GM23338 (cell line): ENCODE data around the gene ATP8B4. TPM values are rescaled to one million over a fixed set of nuclear protein-coding genes. Genes with fewer than 3 reads are reported as not detected.

Experiments
- ATAC-seq: fragments of 200-7000 bp; cut with Tn5 transposase; 3 replicates; pipeline ENCODE4 v1.9.1; 2020
- DNase-seq: peaks from one replicate; pipeline ENCODE4 v3.0.0-alpha.2; 2015; ENCODE audit warnings: low spot score
- H2AFZ ChIP-seq: fragments of 200-600 bp; sonication (generic); 2 replicates; pipeline ENCODE4 v1.8.0; 2016; ENCODE audit warnings: antibody characterized with exemption, mild to moderate bottlenecking, moderate library complexity
- H3F3A ChIP-seq: fragments of 200-600 bp; sonication (generic); replicated peaks from 2 replicates; pipeline ENCODE4 v1.8.0; 2017; ENCODE audit warnings: antibody characterized with exemption, mixed run types, low read depth
- H3K27ac ChIP-seq: fragments of 200-600 bp; sonication (generic); 2 replicates; pipeline ENCODE4 v1.6.1; 2016; ENCODE audit warnings: low read depth
- H3K27me3 ChIP-seq: fragments of 200-600 bp; sonication (generic); 2 replicates; pipeline ENCODE4 v1.8.0; 2016; ENCODE audit warnings: mild to moderate bottlenecking, mixed run types, moderate library complexity; ENCODE audit not compliant: insufficient read depth
- H3K36me3 ChIP-seq: fragments of 200-600 bp; sonication (generic); 2 replicates; pipeline ENCODE4 v1.8.0; 2016; ENCODE audit warnings: mild to moderate bottlenecking; ENCODE audit not compliant: insufficient read depth
- H3K4me1 ChIP-seq: fragments of 200-600 bp; sonication (generic); 2 replicates; pipeline ENCODE4 v1.8.0; 2016; ENCODE audit warnings: mild to moderate bottlenecking, moderate library complexity; ENCODE audit not compliant: insufficient read depth
- H3K4me2 ChIP-seq: fragments of 200-600 bp; sonication (generic); 2 replicates; pipeline ENCODE4 v1.7.1; 2017; ENCODE audit warnings: mixed run types
- H3K4me3 ChIP-seq: fragments of 200-600 bp; sonication (generic); 2 replicates; pipeline ENCODE4 v1.6.1; 2016; ENCODE audit warnings: mixed run types
- H3K79me2 ChIP-seq: fragments of 200-600 bp; sonication (generic); replicated peaks from 2 replicates; pipeline ENCODE4 v1.8.0; 2017; ENCODE audit warnings: mild to moderate bottlenecking; ENCODE audit not compliant: insufficient read depth
- H3K9me2 ChIP-seq: fragments of 200-600 bp; sonication (generic); 2 replicates; pipeline ENCODE4 v1.8.0; 2017; ENCODE audit not compliant: insufficient read depth
- H4K20me1 ChIP-seq: fragments of 200-600 bp; sonication (generic); replicated peaks from 2 replicates; pipeline ENCODE4 v1.8.0; 2017; ENCODE audit warnings: mild to moderate bottlenecking; ENCODE audit not compliant: insufficient read depth
- H3K27ac Mint-ChIP-seq: 2 replicates; pipeline ENCODE4 v1.8.0; 2020; ENCODE audit warnings: inconsistent platforms, mild to moderate bottlenecking, moderate library complexity, mixed read lengths
- H3K27me3 Mint-ChIP-seq: 3 replicates; pipeline ENCODE4 v1.8.0; 2022; ENCODE audit warnings: low read depth, mild to moderate bottlenecking, moderate library complexity, mixed read lengths, inconsistent platforms; ENCODE audit not compliant: insufficient read depth, poor library complexity
- H3K36me3 Mint-ChIP-seq: 3 replicates; pipeline ENCODE4 v1.8.0; 2021; ENCODE audit warnings: low read depth, mild to moderate bottlenecking, inconsistent platforms, moderate library complexity, mixed read lengths
- H3K4me1 Mint-ChIP-seq: 3 replicates; pipeline ENCODE4 v1.8.0; 2020; ENCODE audit warnings: mild to moderate bottlenecking, inconsistent platforms, mixed read lengths
- H3K4me3 Mint-ChIP-seq: 3 replicates; pipeline ENCODE4 v1.8.0; 2021; ENCODE audit warnings: moderate library complexity, mild to moderate bottlenecking, inconsistent platforms, mixed read lengths
- H3K9me3 Mint-ChIP-seq: 3 replicates; pipeline ENCODE4 v1.8.0; 2020; ENCODE audit warnings: moderate library complexity, mild to moderate bottlenecking, inconsistent platforms, mixed read lengths
- NANOG ChIP-seq: IDR thresholded peaks from 2 replicates; pipeline ENCODE4 v1.6.1; 2016; ENCODE audit warnings: antibody characterized with exemption, borderline replicate concordance
- ZNF114 ChIP-seq: fragments of 250-450 bp; sonication (Bioruptor Pico); IDR thresholded peaks from 2 replicates; pipeline ENCODE4 v1.5.0; 2020; ENCODE audit warnings: mild to moderate bottlenecking, moderate library complexity
- ZNF331 ChIP-seq: fragments of 250-450 bp; sonication (Bioruptor Pico); IDR thresholded peaks from 2 replicates; pipeline ENCODE4 v1.5.0; 2020; ENCODE audit warnings: low read depth, mild to moderate bottlenecking, moderate library complexity
- polyA plus RNA-seq: library from polyadenylated mRNA; unstranded; fragments of >200 nt; fragmentation: Nextera tagmentation; extraction: Ambion mirVana; gene quantifications from 2 replicates; pipeline ENCODE4 v1.2.1, GENCODE V29; 2016
- total RNA-seq: library from RNA; depleted of rRNA; stranded (reverse); fragments of >200 nt; shearing (Covaris generic); gene quantifications from 2 replicates; pipeline ENCODE4 v1.2.3, GENCODE V29; 2014
- TF ChIP-seq, protein P1 (sequence below): IDR thresholded peaks from one replicate; pipeline ENCODE4 v1.6.1; 2018; ENCODE audit warnings: antibody characterized with exemption; ENCODE audit not compliant: unreplicated experiment
- TF ChIP-seq, protein P2 (sequence below), 2 experiments: fragments of 200-600 bp in 1 of 2; sonication (generic) in 1 of 2; conservative IDR thresholded peaks; 2 replicates each; pipeline versions ENCODE4 v1.5.1 to v1.6.1; 2016 to 2017; ENCODE audit warnings: antibody characterized with exemption in 2 of 2, low read depth in 2 of 2, mild to moderate bottlenecking in 2 of 2, moderate library complexity in 1 of 2
- TF ChIP-seq, protein P3 (sequence below): IDR thresholded peaks from 2 replicates; pipeline ENCODE4 v1.6.1; 2016; ENCODE audit warnings: antibody characterized with exemption

The ATP8B4 gene
- total and polyA plus RNA-seq, 2 experiments from 2014 or later = 0.24 TPM; not detected in 1

DNA sequence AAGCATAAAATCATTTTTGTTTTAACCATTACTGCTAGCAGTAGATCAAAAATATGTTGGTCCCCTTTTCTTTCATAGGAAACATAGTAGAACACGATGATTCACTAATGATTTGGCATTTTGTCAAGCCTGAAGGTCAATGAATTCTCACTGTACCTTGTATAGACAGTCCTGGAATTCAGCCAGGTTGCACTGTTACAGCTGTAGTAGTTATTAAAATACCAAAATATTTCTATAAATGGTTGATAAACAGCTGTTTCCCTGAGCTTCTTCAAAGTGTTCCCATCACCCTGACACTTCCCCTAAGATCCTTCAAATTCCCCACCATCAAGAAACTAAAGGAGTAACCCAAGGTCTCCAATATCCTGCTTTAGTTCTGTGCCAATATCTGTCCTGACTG lies 200.9 kb downstream of the ATP8B4 start (continued):
- TF ChIP-seq, protein P1, sequence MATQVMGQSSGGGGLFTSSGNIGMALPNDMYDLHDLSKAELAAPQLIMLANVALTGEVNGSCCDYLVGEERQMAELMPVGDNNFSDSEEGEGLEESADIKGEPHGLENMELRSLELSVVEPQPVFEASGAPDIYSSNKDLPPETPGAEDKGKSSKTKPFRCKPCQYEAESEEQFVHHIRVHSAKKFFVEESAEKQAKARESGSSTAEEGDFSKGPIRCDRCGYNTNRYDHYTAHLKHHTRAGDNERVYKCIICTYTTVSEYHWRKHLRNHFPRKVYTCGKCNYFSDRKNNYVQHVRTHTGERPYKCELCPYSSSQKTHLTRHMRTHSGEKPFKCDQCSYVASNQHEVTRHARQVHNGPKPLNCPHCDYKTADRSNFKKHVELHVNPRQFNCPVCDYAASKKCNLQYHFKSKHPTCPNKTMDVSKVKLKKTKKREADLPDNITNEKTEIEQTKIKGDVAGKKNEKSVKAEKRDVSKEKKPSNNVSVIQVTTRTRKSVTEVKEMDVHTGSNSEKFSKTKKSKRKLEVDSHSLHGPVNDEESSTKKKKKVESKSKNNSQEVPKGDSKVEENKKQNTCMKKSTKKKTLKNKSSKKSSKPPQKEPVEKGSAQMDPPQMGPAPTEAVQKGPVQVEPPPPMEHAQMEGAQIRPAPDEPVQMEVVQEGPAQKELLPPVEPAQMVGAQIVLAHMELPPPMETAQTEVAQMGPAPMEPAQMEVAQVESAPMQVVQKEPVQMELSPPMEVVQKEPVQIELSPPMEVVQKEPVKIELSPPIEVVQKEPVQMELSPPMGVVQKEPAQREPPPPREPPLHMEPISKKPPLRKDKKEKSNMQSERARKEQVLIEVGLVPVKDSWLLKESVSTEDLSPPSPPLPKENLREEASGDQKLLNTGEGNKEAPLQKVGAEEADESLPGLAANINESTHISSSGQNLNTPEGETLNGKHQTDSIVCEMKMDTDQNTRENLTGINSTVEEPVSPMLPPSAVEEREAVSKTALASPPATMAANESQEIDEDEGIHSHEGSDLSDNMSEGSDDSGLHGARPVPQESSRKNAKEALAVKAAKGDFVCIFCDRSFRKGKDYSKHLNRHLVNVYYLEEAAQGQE = no peak
- TF ChIP-seq ZNF114 (CRISPR knock-in tag) (no peak), NANOG (no peak), ZNF331 (CRISPR knock-in tag) (no peak)
- TF ChIP-seq, protein P2, sequence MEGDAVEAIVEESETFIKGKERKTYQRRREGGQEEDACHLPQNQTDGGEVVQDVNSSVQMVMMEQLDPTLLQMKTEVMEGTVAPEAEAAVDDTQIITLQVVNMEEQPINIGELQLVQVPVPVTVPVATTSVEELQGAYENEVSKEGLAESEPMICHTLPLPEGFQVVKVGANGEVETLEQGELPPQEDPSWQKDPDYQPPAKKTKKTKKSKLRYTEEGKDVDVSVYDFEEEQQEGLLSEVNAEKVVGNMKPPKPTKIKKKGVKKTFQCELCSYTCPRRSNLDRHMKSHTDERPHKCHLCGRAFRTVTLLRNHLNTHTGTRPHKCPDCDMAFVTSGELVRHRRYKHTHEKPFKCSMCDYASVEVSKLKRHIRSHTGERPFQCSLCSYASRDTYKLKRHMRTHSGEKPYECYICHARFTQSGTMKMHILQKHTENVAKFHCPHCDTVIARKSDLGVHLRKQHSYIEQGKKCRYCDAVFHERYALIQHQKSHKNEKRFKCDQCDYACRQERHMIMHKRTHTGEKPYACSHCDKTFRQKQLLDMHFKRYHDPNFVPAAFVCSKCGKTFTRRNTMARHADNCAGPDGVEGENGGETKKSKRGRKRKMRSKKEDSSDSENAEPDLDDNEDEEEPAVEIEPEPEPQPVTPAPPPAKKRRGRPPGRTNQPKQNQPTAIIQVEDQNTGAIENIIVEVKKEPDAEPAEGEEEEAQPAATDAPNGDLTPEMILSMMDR (conservative IDR thresholded peaks at IDR 0.05; ENCODE audit: low read depth in 2 of 2) = no peak

DNA sequence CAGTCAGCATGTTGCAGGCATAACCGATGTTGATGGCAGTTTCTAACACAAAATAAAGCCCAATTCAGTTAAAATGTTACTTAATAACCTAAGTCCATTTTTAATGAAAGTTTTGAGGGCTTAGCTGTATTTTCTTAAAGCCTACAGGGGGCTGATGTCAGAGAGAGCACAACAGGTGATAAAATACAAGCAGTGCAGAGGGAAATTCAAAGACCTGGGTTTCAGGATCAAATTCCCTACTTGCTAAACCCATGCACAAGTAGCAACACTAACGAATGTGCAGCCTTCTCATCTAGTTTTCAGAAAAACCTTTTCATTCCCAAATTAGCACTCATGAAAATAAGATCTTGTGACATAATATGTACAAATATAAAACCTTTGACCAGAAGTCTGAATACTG lies 202.0 kb downstream of the ATP8B4 start:
- Histone ChIP-seq H3K4me2 (no peak overlapping the region), H3K4me1 (no peaks in the 10 kb centered on the region), H3K79me2 (no peaks in the 10 kb centered on the region), H4K20me1 (no peaks in the 10 kb centered on the region), H3K27me3 (no peaks in the 10 kb centered on the region), H3K9me2 (no peaks in the 10 kb centered on the region), H3K36me3 (no peaks in the 10 kb centered on the region), H3K27ac (no peak overlapping the region), H2AFZ (no peak overlapping the region; the same call in 1 of the 2 replicates), H3K4me3 (no peak overlapping the region), H3F3A (no peaks in the 10 kb centered on the region)
- no peaks in the 10 kb centered on the region for H3K36me3 Mint-ChIP-seq
- H3K9me3 Mint-ChIP-seq = no peaks in the 10 kb centered on the region
- H3K4me3 Mint-ChIP-seq = no peak overlapping the region
- H3K27ac Mint-ChIP-seq = no peak overlapping the region
- H3K4me1 Mint-ChIP-seq = peaks cover 6% of the 10 kb centered on the region; the same call in 2 of the 3 replicates
- DNase-seq = no peak
- ATAC-seq = no peak
- no peaks in the 10 kb centered on the region for H3K27me3 Mint-ChIP-seq
- TF ChIP-seq, protein P3, sequence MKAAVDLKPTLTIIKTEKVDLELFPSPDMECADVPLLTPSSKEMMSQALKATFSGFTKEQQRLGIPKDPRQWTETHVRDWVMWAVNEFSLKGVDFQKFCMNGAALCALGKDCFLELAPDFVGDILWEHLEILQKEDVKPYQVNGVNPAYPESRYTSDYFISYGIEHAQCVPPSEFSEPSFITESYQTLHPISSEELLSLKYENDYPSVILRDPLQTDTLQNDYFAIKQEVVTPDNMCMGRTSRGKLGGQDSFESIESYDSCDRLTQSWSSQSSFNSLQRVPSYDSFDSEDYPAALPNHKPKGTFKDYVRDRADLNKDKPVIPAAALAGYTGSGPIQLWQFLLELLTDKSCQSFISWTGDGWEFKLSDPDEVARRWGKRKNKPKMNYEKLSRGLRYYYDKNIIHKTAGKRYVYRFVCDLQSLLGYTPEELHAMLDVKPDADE = no peak
- TF ChIP-seq, protein P1 = no peak
- TF ChIP-seq, protein P2 (conservative IDR thresholded peaks at IDR 0.05; ENCODE audit: low read depth in 2 of 2) = no peak
